ELR (cell line): ENCODE results near the gene ZACN.
"Not testable (repeated sequence)": the region's sequence is repeated elsewhere in the genome, so short reads cannot be mapped to it uniquely, and the experiment has no call there.

Experiments used
- DNase-seq: peaks from one replicate; pipeline ENCODE4 v3.0.0-alpha.2; 2015; ENCODE audit warnings: low read depth

ZACN gene

GRCh38 chr17:76078860-76079534 is at the start of gene ZACN:
ZACN (plus strand) TSS chr17:76079182; CDS start chr17:76079265, 83 bp downstream.
- DNase-seq, result no peak

GRCh38 chr17:76032073-76032779 is 46.8 kb upstream of the ZACN start:
- no peak for DNase-seq

GRCh38 chr17:76032780-76033108 is 46.2 kb upstream of the ZACN start:
- DNase-seq, result no peak

- no peak for DNase-seq
Measured at GRCh38 chr17:76033139-76033538, 45.8 kb upstream of the ZACN start.

GRCh38 chr17:76034428-76035350 is 44.3 kb upstream of the ZACN start:
- DNase-seq, result no peak

GRCh38 chr17:76036497-76037261 is 42.3 kb upstream of the ZACN start:
- DNase-seq, result no peak

- no peak for DNase-seq
Measured at GRCh38 chr17:76038050-76038449, 40.9 kb upstream of the ZACN start.

- DNase-seq, result no peak
Measured at GRCh38 chr17:76039121-76039520, 39.9 kb upstream of the ZACN start.

- DNase-seq, result no peak
Measured at GRCh38 chr17:76040376-76040775, 38.6 kb upstream of the ZACN start.

GRCh38 chr17:76042868-76043267 is 36.1 kb upstream of the ZACN start:
- DNase-seq, result not testable (repeated sequence)

- not testable (repeated sequence) for DNase-seq
Measured at GRCh38 chr17:76044475-76045007, 34.4 kb upstream of the ZACN start.

- no peak for DNase-seq
Measured at GRCh38 chr17:76046064-76046463, 32.9 kb upstream of the ZACN start.

GRCh38 chr17:76048025-76048605 is 30.9 kb upstream of the ZACN start:
- no peak for DNase-seq

- peak; percentile 90 for DNase-seq
Measured at GRCh38 chr17:76048711-76049110, 30.3 kb upstream of the ZACN start.

- no peak for DNase-seq
Measured at GRCh38 chr17:76049239-76049638, 29.7 kb upstream of the ZACN start.

GRCh38 chr17:76049836-76050537 is 29.0 kb upstream of the ZACN start:
- DNase-seq, result no peak

- DNase-seq, result peak; percentile 26
Measured at GRCh38 chr17:76050538-76051467, 28.2 kb upstream of the ZACN start.

- DNase-seq, result no peak
Measured at GRCh38 chr17:76051561-76051960, 27.4 kb upstream of the ZACN start.
